K562 (cell line): ENCODE measurements around the gene FAM187B. TPM values are rescaled to one million over a fixed set of nuclear protein-coding genes. Genes with fewer than 3 reads are reported as not detected.

Experiments used
- ATAC-seq: fragments of 200-7000 bp; cut with Tn5 transposase; 3 replicates; pipeline ENCODE4 v1.9.1; 2020; ENCODE audit warnings: moderate library complexity
- BruUV-seq: library from RNA; stranded (reverse); fragments of 400-500 nt; replicated peaks from 2 replicates; lab custom pipeline; 2021; lab: Mats Ljungman, UMichigan
- CTCF ChIA-PET: fragments of 300-600 bp; formaldehyde crosslinking; extraction: SDS; loops from one replicate; lab custom pipeline; 2021; ENCODE audit warnings: low intra/inter-chr PET ratio; lab: Yijun Ruan, JAX
- POLR2A ChIA-PET: fragments of 300-600, 350-650 bp; sonication (Branson Sonifier 250); formaldehyde crosslinking; extraction: SDS; loops from one replicate; lab custom pipeline; 2021; ENCODE audit warnings: antibody characterized with exemption, inconsistent platforms; lab: Yijun Ruan, JAX
- DNase-seq, 4 experiments: peaks; one replicate each; pipeline versions ENCODE4 v3.0.0 to v3.0.0-alpha.2; 2011 to 2018; ENCODE audit warnings: low spot score in 3 of 4, mixed read lengths in 3 of 4; ENCODE audit errors: extremely low read depth in 1 of 4
- FAIRE-seq: peaks from 2 replicates; lab custom pipeline; 2011; peaks lifted over from hg19 to GRCh38; lab: Jason Lieb, UNC
- H2AFZ ChIP-seq: 2 replicates; pipeline ENCODE4 v1.6.0; 2011; ENCODE audit warnings: low read depth, low read length, control low read depth, inconsistent platforms
- H3K27ac ChIP-seq: fragments of 200-600 bp; 3 replicates; pipeline ENCODE4 v1.8.0; 2011; ENCODE audit warnings: low read depth, mild to moderate bottlenecking, control low read depth, inconsistent platforms, low read length, moderate library complexity, mixed read lengths; ENCODE audit errors: extremely low read depth
- H3K27me3 ChIP-seq, 2 experiments: fragments of 300-600 bp in 1 of 2; 2 replicates in 1 of 2; 3 replicates in 1 of 2; pipeline versions ENCODE4 v1.6.0 to v1.8.0; 2011; ENCODE audit warnings: inconsistent platforms in 2 of 2, low read length in 2 of 2, mild to moderate bottlenecking in 1 of 2, mixed read lengths in 1 of 2, moderate library complexity in 1 of 2; ENCODE audit not compliant: control insufficient read depth in 2 of 2, insufficient read depth in 2 of 2
- H3K36me3 ChIP-seq: fragments of 300-600 bp; 3 replicates; pipeline ENCODE4 v1.8.0; 2011; ENCODE audit warnings: mild to moderate bottlenecking, low read length, inconsistent platforms; ENCODE audit not compliant: control insufficient read depth, insufficient read depth
- H3K4me1 ChIP-seq, 2 experiments: fragments of 200-600 bp in 1 of 2; replicated peaks in 1 of 2; 2 replicates in 1 of 2; 3 replicates in 1 of 2; pipeline versions ENCODE4 v1.5.1 to v1.8.0; 2011; ENCODE audit warnings: inconsistent platforms in 2 of 2, low read length in 2 of 2, mild to moderate bottlenecking in 1 of 2, mixed read lengths in 1 of 2, moderate library complexity in 1 of 2; ENCODE audit not compliant: control insufficient read depth in 2 of 2, insufficient read depth in 2 of 2
- H3K4me2 ChIP-seq: 2 replicates; pipeline ENCODE4 v1.6.1; 2011; ENCODE audit warnings: low read length, control low read depth, inconsistent platforms, mixed read lengths; ENCODE audit not compliant: insufficient read depth
- H3K4me3 ChIP-seq: fragments of 200-600 bp; sonication (generic), shearing (Covaris generic); 2 replicates; pipeline ENCODE4 v1.5.1; 2016; ENCODE audit warnings: control low read depth, inconsistent platforms
- H3K79me2 ChIP-seq: fragments of 200-600 bp; 3 replicates; pipeline ENCODE4 v1.8.0; 2011; ENCODE audit warnings: low read length, inconsistent platforms; ENCODE audit not compliant: control insufficient read depth, insufficient read depth
- H3K9ac ChIP-seq, 2 experiments: 2 replicates each; pipeline versions ENCODE4 v1.6.0 to v1.6.1; 2011; ENCODE audit warnings: low read depth in 2 of 2, low read length in 2 of 2, control low read depth in 1 of 2, inconsistent platforms in 1 of 2, mild to moderate bottlenecking in 1 of 2, mixed read lengths in 1 of 2; ENCODE audit not compliant: insufficient read depth in 1 of 2
- H3K9me1 ChIP-seq: one replicate; pipeline ENCODE4 v1.6.0; 2011; ENCODE audit warnings: inconsistent platforms, mild to moderate bottlenecking, low read length, moderate library complexity; ENCODE audit not compliant: control insufficient read depth, insufficient read depth
- H3K9me3 ChIP-seq: replicated peaks from 2 replicates; pipeline ENCODE4 v1.5.1; 2011; ENCODE audit warnings: low read depth, low read length, inconsistent platforms; ENCODE audit not compliant: control insufficient read depth, insufficient read depth
- H4K20me1 ChIP-seq: replicated peaks from 2 replicates; pipeline ENCODE4 v1.6.1; 2011; ENCODE audit warnings: low read length, inconsistent platforms, mixed read lengths; ENCODE audit not compliant: control insufficient read depth, insufficient read depth
- KDM2B ChIP-seq: fragments of 250-450 bp; sonication (Bioruptor Pico); IDR thresholded peaks from 2 replicates; pipeline ENCODE4 v1.8.0; 2021; ENCODE audit warnings: mild to moderate bottlenecking, moderate library complexity
- MEF2A ChIP-seq: IDR thresholded peaks from 2 replicates; pipeline ENCODE4 v1.6.1; 2011; ENCODE audit warnings: low read depth, mild to moderate bottlenecking, low read length, moderate library complexity; ENCODE audit not compliant: control insufficient read depth
- RBBP5 ChIP-seq: fragments of 200-600 bp; sonication (generic); IDR thresholded peaks from 2 replicates; pipeline ENCODE4 v1.6.1; 2012; ENCODE audit warnings: borderline replicate concordance, mild to moderate bottlenecking, low read length, control low read depth, inconsistent platforms; ENCODE audit not compliant: insufficient read depth, poor library complexity, severe bottlenecking
- SIN3A ChIP-seq, 2 experiments: fragments of 150-350 bp in 1 of 2; IDR thresholded peaks; 2 replicates each; pipeline ENCODE4 v1.6.1; 2011 to 2016; ENCODE audit warnings: borderline replicate concordance in 2 of 2, low read depth in 2 of 2, low read length in 2 of 2, mild to moderate bottlenecking in 2 of 2, moderate library complexity in 2 of 2; ENCODE audit not compliant: control insufficient read depth in 1 of 2
- ZNF239 ChIP-seq: fragments of 250-450 bp; sonication (Bioruptor Pico); IDR thresholded peaks from 2 replicates; pipeline ENCODE4 v1.4.0; 2020; ENCODE audit warnings: mild to moderate bottlenecking
- ZNF830 ChIP-seq: fragments of 250-450 bp; sonication (Bioruptor Pico); IDR thresholded peaks from 2 replicates; pipeline ENCODE4 v1.5.0; 2021; ENCODE audit warnings: mild to moderate bottlenecking
- WGBS: fragments of 100-300 bp; shearing (Covaris generic); methylation state at CpG from one replicate; pipeline ENCODE4 v1.1.6; 2016; ENCODE audit warnings: low coverage, mixed read lengths; ENCODE audit not compliant: insufficient coverage; ENCODE audit errors: missing lambda C conversion rate; 5-methylcytosine and 5-hydroxymethylcytosine counted together
- in situ Hi-C: fragments of 300-500 bp; cut with MboI; formaldehyde crosslinking; loops from 4 replicates; pipeline ENCODE4 v1.15.0; 2018; ENCODE audit warnings: inconsistent platforms, mixed read lengths
- intact Hi-C: fragments of 100-400 bp; cut with micrococcal nuclease; formaldehyde crosslinking; loops from 2 replicates; pipeline ENCODE4 v1.14.2; 2022
- polyA plus RNA-seq, 8 experiments: library from polyadenylated mRNA; depleted of rRNA in 4 of 8; stranded (reverse) in 5 of 8; unstranded in 3 of 8; fragments of >200 nt; fragmentation: Nextera tagmentation in 2 of 8; fragmentation: Illumina TruSeq in 1 of 8; extraction: Ambion mirVana in 2 of 8; extraction: Trizol in 1 of 8; gene quantifications; 2 replicates each; pipeline versions ENCODE4 v1.2.1 to v1.2.3, GENCODE V29; 2011 to 2014; ENCODE audit warnings: inconsistent platforms in 1 of 8, missing spikeins in 1 of 8
- total RNA-seq, 7 experiments: library from RNA; depleted of rRNA in 6 of 7; stranded (reverse); fragments of >200 nt in 6 of 7; fragmentation: Illumina TruSeq in 2 of 7; extraction: Trizol in 2 of 7; gene quantifications; 2 replicates each; pipeline versions ENCODE4 v1.2.1 to v1.2.3, GENCODE V29; 2011 to 2021; ENCODE audit warnings: low replicate concordance in 1 of 7
- TF ChIP-seq, protein P1 (sequence below): fragments of 450-650 bp; IDR thresholded peaks from 2 replicates; pipeline ENCODE4 v1.6.1; 2018; ENCODE audit warnings: mild to moderate bottlenecking, low read depth; ENCODE audit not compliant: partially characterized antibody
- TF ChIP-seq, protein P2 (sequence below): fragments of 450-650 bp; IDR thresholded peaks from 2 replicates; pipeline ENCODE4 v1.6.1; 2016
- TF ChIP-seq, protein P3 (sequence below): fragments of 450-650 bp; formaldehyde crosslinking; IDR thresholded peaks from 2 replicates; pipeline ENCODE4 v1.4.0; 2022; ENCODE audit warnings: mild to moderate bottlenecking, moderate library complexity

Gene FAM187B
- total and polyA plus RNA-seq, 9 of the 15 experiments (the other 6 are each of a cell fraction or from before 2014, with no cell fraction given) = 0.04 to 0.09 TPM; not detected in 7

DNA sequence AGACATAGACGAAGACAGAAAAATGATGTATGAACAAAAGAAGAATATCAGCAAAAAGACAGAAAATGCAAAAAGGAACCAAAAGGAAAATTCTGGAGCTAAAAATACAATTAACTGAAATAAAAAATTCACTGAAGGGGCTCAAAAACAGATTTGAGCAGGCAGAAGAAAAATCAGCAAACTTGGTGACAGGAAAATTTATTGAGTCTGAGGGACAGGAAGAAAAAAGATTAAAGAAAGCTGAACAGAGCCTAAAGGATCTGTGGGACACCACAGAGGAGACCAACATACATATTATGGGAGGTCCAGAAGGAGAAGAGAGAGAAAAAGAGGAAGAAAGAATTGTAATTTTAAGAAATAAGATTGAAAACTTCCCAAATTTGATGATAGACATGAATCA, 12.9 kb upstream of the FAM187B start (continued):
- TF ChIP-seq, protein P1, sequence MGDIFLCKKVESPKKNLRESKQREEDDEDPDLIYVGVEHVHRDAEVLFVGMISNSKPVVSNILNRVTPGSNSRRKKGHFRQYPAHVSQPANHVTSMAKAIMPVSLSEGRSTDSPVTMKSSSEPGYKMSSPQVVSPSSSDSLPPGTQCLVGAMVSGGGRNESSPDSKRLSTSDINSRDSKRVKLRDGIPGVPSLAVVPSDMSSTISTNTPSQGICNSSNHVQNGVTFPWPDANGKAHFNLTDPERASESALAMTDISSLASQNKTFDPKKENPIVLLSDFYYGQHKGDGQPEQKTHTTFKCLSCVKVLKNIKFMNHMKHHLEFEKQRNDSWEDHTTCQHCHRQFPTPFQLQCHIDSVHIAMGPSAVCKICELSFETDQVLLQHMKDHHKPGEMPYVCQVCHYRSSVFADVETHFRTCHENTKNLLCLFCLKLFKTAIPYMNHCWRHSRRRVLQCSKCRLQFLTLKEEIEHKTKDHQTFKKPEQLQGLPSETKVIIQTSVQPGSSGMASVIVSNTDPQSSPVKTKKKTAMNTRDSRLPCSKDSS = peak; percentile 75

- CTCF ChIA-PET = no interaction called here
- H3K9ac ChIP-seq = no peak overlapping the region
- 13% methylated on average over 1 of the region's 1 CpG for WGBS
- TF ChIP-seq SIN3A (IDR thresholded peaks at IDR 0.05; ENCODE audit: borderline replicate concordance in 2 of 2, control insufficient read depth in 1 of 2, low read depth in 2 of 2, low read length in 2 of 2) = no peak
- no peak for TF ChIP-seq ZNF239 (CRISPR knock-in tag)
- TF ChIP-seq RBBP5 = no peak
- TF ChIP-seq, protein P2, sequence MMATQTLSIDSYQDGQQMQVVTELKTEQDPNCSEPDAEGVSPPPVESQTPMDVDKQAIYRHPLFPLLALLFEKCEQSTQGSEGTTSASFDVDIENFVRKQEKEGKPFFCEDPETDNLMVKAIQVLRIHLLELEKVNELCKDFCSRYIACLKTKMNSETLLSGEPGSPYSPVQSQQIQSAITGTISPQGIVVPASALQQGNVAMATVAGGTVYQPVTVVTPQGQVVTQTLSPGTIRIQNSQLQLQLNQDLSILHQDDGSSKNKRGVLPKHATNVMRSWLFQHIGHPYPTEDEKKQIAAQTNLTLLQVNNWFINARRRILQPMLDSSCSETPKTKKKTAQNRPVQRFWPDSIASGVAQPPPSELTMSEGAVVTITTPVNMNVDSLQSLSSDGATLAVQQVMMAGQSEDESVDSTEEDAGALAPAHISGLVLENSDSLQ = no peak
- TF ChIP-seq, protein P3, sequence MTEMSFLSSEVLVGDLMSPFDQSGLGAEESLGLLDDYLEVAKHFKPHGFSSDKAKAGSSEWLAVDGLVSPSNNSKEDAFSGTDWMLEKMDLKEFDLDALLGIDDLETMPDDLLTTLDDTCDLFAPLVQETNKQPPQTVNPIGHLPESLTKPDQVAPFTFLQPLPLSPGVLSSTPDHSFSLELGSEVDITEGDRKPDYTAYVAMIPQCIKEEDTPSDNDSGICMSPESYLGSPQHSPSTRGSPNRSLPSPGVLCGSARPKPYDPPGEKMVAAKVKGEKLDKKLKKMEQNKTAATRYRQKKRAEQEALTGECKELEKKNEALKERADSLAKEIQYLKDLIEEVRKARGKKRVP (CRISPR knock-in tag) = no peak
- TF ChIP-seq KDM2B (CRISPR knock-in tag) = no peak
- no peak for TF ChIP-seq MEF2A
- TF ChIP-seq ZNF830 = no peak
Measured at GRCh38 chr19:35240327-35240726, 11.8 kb upstream of the FAM187B start.

More at GRCh38 chr19:35240327-35240726, 11.8 kb upstream of the FAM187B start:
- BruUV-seq = no TSS peak
- in situ Hi-C loops = no loop called here
- H2AFZ ChIP-seq = no peak overlapping the region
- ATAC-seq = no peak
- H4K20me1 ChIP-seq = no peaks in the 10 kb centered on the region
- H3K9me3 ChIP-seq = no peaks in the 10 kb centered on the region; the same call in 1 of the 2 replicates
- H3K79me2 ChIP-seq = no peaks in the 10 kb centered on the region
- no peaks in the 10 kb centered on the region for H3K36me3 ChIP-seq
- H3K27me3 ChIP-seq = no peaks in the 10 kb centered on the region
- POLR2A ChIA-PET = interaction anchor here (0.6 to 1.0 kb wide), 2 partner anchors 17 to 471 kb away, joined by 3 read pairs; no protein-coding TSS in a partner anchor
- FAIRE-seq = no peak
- no peak overlapping the region for H3K4me2 ChIP-seq
- no peak overlapping the region for H3K27ac ChIP-seq
- no peaks in the 10 kb centered on the region for H3K4me1 ChIP-seq
- H3K9me1 ChIP-seq = no peaks in the 10 kb centered on the region
- intact Hi-C loops = no loop called here
- no peak for DNase-seq
- H3K4me3 ChIP-seq = no peak overlapping the region
